GM21360 (cell line): ENCODE results near the gene CAPN6.

Experiments
- ATAC-seq: cut with Tn5 transposase; IDR thresholded peaks from one replicate; pipeline ENCODE4 v1.9.1; 2021; ENCODE audit warnings: mild to moderate bottlenecking, moderate library complexity; ENCODE audit not compliant: unreplicated experiment

Gene CAPN6

GRCh38 chrX:111207851-111208250 lies 62.4 kb downstream of the CAPN6 start:
- no peak for ATAC-seq

- no peak for ATAC-seq
Measured at GRCh38 chrX:111200327-111200726, 70.0 kb downstream of the CAPN6 start.

- ATAC-seq: no peak
Measured at GRCh38 chrX:111199505-111199904, 70.8 kb downstream of the CAPN6 start.
